Stimulated activated CD8-positive, alpha-beta memory T cell treated with anti-CD3 and anti-CD28 coated beads, Interleukin-4, amount 100 ng/mL, for 1 hour (primary cell): ENCODE measurements around the gene B4GALT5.

ENCODE experiments used
- DNase-seq, 2 donors: peaks; one replicate each; pipeline ENCODE4 v3.0.0-alpha.2; 2020; ENCODE audit warnings: low read depth in 2 of 2, low spot score in 1 of 2

B4GALT5 gene

DNA sequence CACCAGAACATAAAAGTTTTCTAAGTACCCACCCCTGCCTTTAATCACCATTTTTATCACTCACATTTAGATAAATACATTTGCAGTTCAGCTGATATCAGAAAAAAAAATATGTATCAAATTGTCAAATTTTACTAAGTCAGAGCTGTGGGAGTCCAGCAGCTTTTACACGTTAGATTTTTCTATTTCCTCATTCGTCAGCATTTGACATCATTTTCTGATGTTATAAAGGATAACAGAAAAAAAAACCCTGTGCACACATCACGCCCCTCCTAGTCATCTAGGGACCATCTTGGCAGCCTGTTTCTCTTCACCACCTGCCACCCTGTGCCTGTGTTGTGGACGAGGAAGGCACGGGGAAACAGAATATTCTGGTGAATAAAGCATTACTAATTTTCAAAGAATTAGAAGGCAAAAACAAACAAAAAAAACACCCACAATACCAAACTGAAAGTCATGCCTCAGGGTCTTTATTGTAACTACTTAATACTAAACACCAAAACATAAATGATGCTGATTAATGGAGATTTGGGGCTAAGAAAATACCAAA is 12.4 kb downstream of the B4GALT5 start:
- no peak for DNase-seq

DNA sequence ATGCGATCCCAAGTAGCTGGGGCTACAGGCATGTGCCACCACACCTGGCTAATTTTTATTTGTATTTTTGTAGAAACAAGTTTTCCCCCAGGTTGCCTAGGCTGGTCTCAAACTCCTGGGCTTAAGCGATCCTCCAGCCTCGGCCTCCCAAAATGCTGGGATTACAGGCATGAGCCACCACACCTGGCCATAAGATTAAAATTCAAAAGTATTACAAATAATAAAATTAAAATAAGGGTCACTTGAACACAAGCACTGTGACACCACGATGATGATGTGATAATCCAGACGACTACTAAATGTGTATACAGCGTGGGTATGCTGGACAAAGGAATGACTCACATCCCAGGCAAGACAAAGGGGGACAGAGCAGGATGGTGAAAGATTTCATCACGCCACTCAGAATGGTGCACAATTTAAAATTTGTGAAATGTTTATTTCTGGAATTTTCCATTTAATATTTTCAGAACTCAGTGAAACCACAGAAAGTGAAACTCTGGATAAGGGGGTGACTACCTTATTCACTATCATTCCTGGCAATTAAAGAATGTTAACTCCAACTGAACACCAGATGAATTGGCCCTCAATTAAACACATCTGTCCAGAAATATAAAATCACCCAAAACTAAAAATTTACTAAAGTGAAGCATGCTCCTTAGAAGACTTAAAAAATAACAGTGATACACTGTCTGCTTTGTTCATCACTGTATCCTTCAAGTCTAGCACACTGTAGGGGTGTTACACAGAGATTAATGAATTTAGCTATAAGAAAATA is 13.1 kb downstream of the B4GALT5 start:
- DNase-seq: no peak

DNA sequence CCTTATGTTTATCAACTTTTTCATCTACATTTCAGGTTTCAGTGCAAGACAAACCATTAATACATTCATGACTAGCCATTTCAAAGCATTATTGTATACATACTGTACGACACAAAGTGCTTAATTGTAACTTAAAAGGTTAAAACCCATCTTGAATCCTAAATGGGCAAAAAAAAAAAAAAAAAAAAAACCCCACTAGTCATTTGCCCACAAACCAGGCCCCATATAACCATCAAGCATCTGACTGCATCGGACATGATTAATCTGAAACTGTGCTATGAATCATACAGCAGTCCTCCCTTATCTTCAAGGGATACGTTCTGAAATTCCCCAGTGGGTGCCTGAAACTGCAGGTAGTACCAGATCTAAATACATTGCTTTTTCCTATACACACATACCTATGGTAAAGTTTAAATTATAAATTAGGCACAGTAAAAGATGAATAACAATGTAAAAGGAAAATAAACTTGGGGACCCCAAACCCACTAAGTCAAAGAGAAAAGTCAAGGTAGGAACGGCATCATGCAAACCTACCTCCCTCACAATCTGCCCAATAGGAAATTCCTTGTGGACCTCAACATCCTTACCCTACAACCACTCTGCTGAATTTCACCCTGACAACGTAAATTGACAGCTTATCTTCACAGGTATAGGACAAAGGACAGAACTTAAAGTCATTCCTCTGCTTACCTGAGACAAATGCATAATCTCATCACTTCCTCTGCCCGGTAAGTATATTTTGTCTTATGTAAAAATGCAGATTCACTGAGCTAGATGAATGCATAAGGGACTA is 14.3 kb downstream of the B4GALT5 start:
- DNase-seq: no peak

DNA sequence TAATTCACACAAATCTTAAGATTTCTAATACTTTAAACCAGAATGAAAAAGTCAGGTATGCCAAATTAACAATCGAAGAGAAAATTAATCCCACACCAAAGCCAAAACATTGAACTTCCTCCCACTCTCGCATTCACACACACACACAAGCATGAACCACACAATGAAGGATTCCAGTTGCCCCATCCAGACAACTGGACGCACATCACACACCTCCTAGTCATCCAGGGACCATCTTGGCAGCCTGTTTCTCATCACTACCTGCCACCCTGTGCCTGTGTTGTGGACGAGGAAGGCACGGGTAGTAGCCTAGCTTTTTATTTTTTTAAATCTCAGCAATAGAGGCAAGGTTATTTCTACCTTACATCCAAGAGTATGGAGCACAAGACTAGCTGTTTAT is 15.2 kb downstream of the B4GALT5 start:
- DNase-seq: no peak

DNA sequence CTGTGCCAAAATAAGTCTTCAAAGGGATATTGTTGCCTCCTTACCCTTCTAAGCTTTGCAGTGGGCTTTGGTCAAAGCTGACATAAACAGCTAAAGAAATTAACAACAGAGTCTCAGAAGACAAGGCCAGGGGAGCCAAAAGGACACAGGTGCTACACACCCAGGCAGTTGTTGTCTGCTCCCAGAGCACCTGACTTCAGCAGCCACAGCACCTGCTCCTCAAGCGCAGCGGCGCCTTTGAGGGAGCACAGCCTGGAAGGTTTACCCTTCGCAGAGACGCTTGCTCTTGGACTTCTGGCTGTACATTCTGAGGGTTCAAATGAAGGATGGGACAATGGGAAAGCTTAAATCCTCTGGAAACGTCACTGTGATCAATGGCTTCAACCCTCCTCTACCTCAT is 16.6 kb downstream of the B4GALT5 start:
- DNase-seq: no peak

DNA sequence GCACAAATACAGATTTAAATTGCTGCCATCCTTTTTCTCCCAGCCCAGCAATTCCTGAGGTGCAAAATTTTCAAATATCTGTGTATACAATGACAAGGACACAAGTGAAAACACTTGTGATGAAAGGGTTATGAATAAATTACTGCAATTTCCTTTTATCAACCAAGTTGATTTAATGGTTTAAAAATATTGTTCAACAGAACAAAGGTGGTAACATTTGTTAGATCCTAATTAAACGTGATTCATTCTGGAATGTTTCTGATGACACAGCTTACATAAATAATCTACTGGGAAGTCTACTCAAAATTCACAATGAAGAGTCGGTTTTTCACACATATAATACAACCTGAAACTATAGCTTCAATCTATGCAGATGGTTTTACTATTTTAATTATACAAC is 17.1 kb downstream of the B4GALT5 start:
- DNase-seq: no peak

DNA sequence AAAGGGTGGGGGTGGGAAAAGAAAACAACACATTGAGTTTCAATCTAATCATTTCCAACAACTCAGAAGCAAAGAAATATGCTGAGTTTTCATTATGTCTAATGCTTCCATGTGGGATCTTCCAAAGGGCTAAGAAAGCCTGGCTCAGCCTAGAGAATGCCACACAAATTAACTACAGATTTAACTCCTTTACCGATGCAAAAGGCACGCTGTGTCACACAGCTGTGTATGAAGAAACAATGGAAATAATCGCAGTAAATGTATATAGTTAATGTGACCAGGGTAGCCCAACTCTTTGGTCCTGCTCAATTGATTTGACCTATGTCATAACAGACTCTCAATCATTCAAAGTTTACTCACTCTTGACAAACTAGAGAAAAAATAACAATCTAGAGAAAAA is 17.8 kb downstream of the B4GALT5 start:
- no peak for DNase-seq

DNA sequence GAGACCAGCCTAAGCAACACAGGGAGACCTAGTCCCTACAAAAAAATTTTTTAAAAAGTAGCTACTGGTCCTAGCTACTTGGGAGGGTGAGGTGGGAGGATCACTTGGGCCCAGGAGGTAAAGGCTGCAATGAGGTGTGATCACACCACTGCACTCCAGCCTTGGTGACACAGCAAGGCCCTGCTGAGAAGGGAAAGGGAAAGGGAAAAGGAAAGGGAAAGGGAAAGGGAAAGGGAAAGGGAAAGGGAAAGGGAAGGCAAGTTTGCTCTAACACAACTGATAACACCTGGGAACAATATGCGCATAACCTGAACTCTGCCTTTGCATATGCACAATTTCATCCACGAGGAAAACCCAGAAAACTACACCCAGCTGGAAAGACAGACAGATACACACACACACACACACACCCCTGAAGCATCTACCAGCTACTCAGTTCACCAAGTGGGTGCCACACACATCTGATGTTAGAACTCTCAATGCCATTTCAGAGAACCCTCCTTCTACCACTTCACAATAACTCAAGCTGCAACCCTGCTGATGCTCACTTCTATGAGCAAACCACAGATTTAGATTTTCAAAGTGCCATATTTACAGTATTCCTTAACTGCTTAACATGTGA is 19.1 kb downstream of the B4GALT5 start:
- DNase-seq: no peak

DNA sequence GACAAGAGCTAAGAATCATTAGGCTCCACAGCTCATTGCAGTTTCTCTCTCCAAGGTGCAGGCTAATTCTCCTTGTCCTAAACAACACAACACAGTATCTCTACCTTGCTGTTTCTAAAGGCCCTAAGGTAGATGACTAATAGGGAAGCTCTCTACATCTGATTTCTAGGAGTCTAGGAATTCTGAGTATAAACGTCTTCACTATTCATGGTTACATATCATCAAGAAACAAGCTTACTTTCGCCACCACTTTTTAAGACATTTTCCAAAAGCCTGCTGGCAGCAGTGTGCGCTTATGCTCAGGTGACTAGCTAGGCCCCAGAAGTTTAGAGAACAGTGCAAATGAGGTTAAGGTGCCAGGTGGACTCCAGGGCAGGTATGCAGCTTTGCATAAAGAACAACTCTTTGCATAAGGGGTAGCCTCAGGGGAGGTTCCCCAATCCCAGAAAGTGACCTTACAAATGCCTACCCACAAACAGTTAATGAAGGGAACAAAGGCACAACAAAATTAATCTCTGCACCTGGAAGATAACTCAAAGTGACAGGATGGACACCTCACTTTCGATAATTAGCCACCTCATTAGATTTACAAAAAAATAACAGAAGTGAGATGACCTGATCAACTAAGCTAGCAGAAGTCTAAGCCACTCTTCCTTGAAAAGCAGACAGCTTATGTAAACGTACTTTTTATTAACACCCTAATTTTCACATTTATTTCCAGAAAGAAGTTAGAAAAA is 20.1 kb downstream of the B4GALT5 start:
- no peak for DNase-seq

DNA sequence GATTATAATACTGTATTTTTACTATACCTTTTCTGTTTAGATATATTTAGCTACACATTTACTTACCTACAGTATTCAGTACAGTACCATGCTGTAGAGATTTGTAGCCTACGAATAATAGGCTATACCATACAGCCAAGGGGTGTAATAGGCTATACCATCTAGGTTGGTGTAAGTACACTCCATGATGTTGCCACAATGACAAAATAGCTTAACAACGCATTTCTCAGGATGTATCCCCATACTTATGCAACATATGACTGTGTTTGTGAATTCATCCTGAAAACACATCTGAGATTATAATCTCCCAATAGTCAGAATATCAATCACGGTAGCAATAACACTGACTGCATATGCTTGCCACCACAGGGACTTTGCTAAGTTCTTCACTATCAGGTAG is 20.7 kb downstream of the B4GALT5 start:
- no peak for DNase-seq

DNA sequence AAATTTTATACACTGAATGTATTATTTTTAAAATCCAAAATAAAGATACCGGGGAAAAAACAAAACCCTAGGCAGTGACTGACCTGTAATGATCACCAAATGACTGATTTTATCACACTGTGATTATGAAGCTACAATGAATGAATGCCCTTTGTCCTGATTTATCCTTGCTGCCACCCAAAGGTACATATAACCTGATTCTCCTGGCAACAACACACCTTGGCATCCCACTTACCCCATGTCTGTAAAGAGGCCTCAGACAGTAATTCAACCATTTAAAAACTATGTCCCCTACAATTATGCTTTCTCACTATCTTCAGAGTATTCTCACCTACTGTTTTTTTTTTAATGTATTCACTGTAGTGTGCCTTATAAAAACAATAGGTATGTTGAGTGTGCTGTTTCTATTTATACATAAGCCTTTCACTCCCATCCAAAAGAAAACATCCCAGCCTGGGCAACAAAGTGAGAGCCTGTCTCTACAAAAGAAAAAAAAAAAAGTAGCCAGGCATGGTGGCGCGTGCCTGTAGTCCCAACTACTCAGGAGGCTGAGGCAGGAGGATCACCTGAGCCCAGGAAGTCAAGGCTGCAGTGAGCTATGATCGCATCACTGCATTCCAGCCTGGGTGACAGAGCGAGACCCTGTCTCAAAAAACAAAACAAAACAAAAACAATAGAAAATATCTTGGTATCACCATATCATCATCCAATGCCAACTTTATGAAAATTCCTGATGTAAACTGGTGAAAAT is 21.7 kb downstream of the B4GALT5 start:
- no peak for DNase-seq

DNA sequence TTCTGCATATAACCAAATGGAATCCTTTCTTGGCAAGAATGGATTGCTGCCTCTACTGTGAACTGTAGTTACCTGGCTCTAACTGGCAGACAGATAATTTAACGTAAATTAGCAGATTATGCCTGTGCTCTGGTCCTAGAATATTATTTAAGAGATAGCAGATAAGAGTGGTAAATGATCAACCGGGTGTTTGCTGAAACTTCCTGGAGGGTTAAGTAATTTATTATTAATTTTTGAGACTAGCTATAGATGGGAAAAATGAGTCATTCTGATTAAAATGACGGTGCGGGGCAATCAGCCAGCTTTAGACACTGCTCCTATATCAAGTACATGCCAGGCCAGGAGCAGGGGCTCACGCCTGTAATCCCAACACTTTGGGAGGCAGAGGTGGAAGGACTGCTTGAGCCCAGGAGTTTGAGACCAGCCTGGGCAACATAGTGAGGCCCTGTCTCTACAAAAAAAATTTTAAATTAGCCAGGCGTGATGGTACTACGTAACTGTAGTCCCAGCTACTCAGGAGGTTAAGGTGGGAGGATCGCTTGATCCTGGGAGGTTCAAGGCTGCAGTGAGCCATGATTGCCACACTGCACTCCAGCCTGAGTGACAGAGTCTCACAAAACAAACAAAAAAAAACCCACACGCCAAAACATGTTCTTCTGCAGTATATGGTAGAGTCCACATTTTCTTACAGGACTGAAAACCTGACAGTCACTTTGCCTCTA is 22.6 kb downstream of the B4GALT5 start:
- no peak for DNase-seq

DNA sequence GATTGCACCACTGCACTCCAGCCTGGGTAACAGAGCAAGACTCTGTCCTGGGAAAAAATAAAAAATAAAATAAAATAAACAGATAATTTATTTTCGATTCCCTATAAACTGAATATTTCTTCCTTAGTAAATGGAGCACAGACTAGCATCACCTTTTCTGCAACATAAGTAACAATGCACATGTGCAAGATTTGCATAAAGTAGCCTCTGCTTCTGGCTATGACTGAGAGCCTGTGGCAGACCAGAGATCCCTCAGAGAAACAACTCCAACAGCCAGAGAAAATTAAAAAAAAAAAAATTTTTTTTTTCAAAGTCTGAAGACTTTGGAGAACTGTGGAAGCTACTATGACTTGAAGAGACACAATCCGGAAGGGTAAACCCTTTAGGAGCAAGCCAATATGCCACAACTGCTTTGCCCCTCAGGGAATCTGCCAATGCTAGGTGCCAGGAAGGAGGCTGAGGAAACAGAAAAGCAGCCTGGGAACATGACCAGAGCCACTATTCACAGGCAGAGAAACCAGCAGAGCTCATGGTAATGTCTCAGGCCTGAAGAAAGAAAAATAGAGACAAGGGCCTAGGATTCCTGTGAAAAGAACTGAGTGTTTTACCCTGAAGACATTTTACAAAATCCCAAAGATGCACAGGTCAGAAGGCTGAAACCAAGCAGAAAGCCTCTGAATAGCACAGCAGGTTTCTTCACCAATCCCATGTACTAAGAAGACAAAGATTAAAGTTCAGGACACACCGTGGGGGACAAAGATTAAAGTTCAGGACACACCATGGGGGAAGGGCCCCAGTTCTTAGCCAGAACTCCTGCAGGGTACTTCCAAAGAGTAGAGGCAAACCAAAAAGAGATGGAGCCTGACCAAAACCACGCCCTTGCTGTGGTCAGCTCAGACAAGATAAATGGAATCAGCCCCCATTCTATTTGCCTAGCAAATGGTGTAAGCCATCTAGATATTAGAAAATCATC is 25.8 kb downstream of the B4GALT5 start:
- no peak for DNase-seq

DNA sequence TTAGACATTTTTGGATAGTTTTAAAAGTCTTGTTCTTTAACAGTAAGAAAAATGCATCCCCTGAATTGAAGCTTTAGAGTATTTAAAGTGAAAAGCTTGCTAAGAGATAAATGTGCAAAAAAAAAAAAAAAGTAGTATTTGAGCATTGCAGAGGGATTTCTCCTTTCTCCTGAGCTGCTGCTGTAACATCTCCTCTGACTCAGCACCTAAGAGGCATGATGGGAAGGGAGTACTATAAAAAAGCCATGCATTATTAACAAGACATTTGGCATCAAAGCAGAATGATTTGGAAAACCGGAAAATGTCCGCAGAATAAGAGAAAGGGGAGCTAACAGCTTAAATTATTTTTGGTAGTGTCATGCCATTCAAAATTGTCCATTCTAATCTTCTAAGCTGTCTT is 27.9 kb downstream of the B4GALT5 start:
- DNase-seq: no peak

DNA sequence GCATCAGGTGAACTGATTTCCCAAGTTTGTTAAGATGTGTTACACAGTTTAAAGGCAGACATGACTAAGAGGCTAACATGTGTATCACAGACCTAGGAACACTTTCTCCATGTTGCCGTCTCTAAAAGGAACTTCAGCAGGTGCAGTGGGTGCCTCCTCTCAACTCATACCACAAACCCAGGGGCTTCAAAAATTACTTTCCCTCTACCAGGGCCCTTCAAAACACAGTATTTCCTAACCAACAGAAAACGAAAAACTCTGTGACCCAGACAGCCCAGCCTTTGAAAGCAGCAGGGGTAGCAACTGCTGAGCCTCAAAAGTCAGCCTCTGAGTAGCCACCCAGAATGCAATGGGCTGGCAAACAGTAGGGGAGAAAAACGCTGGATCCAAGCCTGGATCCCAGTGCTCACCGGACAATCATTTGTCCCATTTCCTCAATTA is 28.5 kb downstream of the B4GALT5 start:
- DNase-seq: no peak

DNA sequence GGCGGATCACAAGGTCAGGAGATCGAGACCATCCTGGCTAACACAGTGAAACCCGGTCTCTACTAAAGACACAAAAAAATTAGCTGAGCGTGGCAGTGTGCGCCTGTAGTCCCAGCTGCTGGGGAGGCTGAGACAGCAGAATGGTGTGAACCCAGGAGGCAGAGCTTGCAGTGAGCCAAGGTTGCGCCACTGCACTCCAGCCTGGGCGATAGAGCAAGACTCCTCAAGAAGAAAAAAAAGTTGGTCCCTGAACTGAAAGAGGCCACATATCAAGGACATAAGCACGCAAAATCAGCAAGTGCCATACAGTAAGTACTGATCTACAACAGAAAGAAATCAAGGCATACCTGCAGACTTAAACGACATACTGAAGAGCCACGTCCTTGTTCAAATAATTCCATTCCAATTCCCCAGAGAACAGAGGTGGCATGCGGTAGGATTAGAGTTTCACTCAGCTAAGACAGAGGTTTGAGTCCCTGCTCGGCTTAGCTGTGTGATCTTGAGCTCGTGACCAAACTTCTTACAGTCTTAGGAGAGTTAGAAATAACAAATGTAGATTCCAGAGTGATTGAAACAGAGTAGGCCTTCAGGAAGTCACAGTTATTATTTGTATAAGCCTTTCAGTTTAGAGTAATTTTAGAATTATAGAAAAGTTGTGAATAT is 29.2 kb downstream of the B4GALT5 start:
- DNase-seq: no peak

DNA sequence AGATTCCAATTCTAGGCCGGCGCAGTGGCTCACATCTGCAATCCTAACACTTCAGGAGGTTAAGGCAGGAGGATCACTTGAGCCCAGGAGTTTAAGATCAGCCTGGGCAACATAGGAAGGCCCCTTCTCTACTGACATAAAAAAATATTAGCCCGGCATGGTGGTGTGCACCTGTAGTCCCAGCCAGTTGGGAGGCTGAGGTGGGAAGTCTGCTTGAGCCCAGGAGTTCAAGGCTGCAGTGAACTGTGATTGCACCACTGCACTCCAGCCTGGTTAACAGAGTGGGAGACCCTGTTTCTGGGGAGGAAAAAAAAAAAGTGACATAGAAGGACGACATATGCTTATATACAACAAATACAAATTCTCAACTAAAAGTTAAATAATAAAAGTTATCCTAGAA is 30.9 kb downstream of the B4GALT5 start:
- DNase-seq: no peak

DNA sequence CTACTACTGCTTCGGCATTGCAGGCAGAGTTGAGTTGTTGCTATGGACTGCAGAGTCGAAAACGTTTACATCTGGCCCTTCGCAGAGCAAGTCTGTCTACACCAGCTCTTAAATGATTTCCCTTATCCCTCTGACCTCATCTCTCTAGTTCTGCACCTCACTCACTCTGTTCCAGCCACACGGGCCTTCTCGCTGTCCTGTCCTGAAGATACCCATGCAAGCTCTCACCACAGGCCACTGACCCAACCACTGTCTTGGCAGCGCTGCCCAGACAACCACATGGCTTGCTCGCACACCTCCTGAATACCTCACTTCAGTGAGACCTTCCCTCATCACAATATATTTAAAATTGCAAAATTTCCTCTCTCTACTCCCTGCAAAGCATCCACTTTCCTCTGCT is 31.4 kb downstream of the B4GALT5 start:
- no peak for DNase-seq
